HepG2 (cell line): ENCODE data around the gene MAVS. TPM values are rescaled to one million over a fixed set of nuclear protein-coding genes. Genes with fewer than 3 reads are reported as not detected.

Experiments used
- CEBPG ChIP-seq: IDR thresholded peaks from 2 replicates; pipeline ENCODE4 v1.6.1; 2016
- CHD2 ChIP-seq: IDR thresholded peaks from 2 replicates; pipeline ENCODE4 v1.6.1; 2011; ENCODE audit warnings: low read depth, low read length, improper control_type of control experiment
- GABPB1 ChIP-seq: IDR thresholded peaks from 2 replicates; pipeline ENCODE4 v1.6.1; 2016; ENCODE audit warnings: mild to moderate bottlenecking, missing genetic modification reagents, moderate library complexity, missing compliant biosample characterization
- GTF3A ChIP-seq: sonication (generic); formaldehyde crosslinking; conservative IDR thresholded peaks from 2 replicates; pipeline ENCODE4 v1.4.0; 2020; ENCODE audit warnings: mild to moderate bottlenecking, missing genetic modification reagents
- HNF4A ChIP-seq: sonication (generic); formaldehyde crosslinking; IDR thresholded peaks from 2 replicates; pipeline ENCODE4 v1.4.0; 2020; ENCODE audit warnings: missing genetic modification reagents
- HNRNPH1 ChIP-seq: fragments of 200-400 bp; formaldehyde crosslinking; optimal IDR thresholded peaks from 2 replicates; pipeline ENCODE3; 2017; ENCODE audit warnings: mild to moderate bottlenecking, low read depth, low read length
- IKZF1 ChIP-seq: fragments of 450-650 bp; IDR thresholded peaks from 2 replicates; pipeline ENCODE4 v1.7.1; 2016
- JUN ChIP-seq: sonication (generic); formaldehyde crosslinking; IDR thresholded peaks from 2 replicates; pipeline ENCODE4 v1.4.0; 2020; ENCODE audit warnings: mild to moderate bottlenecking, missing genetic modification reagents
- MTF2 ChIP-seq: sonication (generic); formaldehyde crosslinking; IDR thresholded peaks from 2 replicates; pipeline ENCODE4 v1.5.0; 2020; ENCODE audit warnings: missing genetic modification reagents, borderline replicate concordance
- PAF1 ChIP-seq: IDR thresholded peaks from 2 replicates; pipeline ENCODE4 v1.6.1; 2016; ENCODE audit warnings: missing genetic modification reagents, missing compliant biosample characterization
- POLR2A ChIP-seq, 2 experiments: IDR thresholded peaks; 2 replicates each; pipeline ENCODE4 v1.6.1; 2011; ENCODE audit warnings: low read depth in 2 of 2, low read length in 2 of 2, mild to moderate bottlenecking in 1 of 2, moderate library complexity in 1 of 2; ENCODE audit not compliant: insufficient read depth in 1 of 2
- PPARG ChIP-seq: conservative IDR thresholded peaks from 2 replicates; pipeline ENCODE4 v1.6.1; 2016; ENCODE audit warnings: missing biosample characterization, missing genetic modification reagents
- PTBP1 ChIP-seq: fragments of 200-400 bp; formaldehyde crosslinking; IDR thresholded peaks from 2 replicates; pipeline ENCODE4 v1.6.1; 2018; ENCODE audit warnings: low read length, low read depth; ENCODE audit not compliant: poor library complexity, severe bottlenecking
- RFXAP ChIP-seq: sonication (generic); formaldehyde crosslinking; IDR thresholded peaks from 2 replicates; pipeline ENCODE4 v1.4.0; 2020; ENCODE audit warnings: missing genetic modification reagents, borderline replicate concordance
- SETDB1 ChIP-seq: sonication (generic); formaldehyde crosslinking; IDR thresholded peaks from 2 replicates; pipeline ENCODE4 v1.5.1; 2020; ENCODE audit warnings: missing genetic modification reagents, mild to moderate bottlenecking, borderline replicate concordance
- TEAD2 ChIP-seq: sonication (generic); formaldehyde crosslinking; IDR thresholded peaks from 2 replicates; pipeline ENCODE4 v1.9.0; 2021; ENCODE audit warnings: missing genetic modification reagents
- ZNF460 ChIP-seq: sonication (generic); formaldehyde crosslinking; IDR thresholded peaks from 2 replicates; pipeline ENCODE4 v1.5.1; 2020; ENCODE audit warnings: missing genetic modification reagents, mild to moderate bottlenecking, borderline replicate concordance
- ZNF501 ChIP-seq: sonication (generic); formaldehyde crosslinking; IDR thresholded peaks from 2 replicates; pipeline ENCODE4 v1.5.1; 2020; ENCODE audit warnings: mild to moderate bottlenecking, moderate library complexity, missing genetic modification reagents
- ZNF607 ChIP-seq: sonication (generic); formaldehyde crosslinking; IDR thresholded peaks from 2 replicates; pipeline ENCODE4 v1.5.1; 2020; ENCODE audit warnings: missing genetic modification reagents, mild to moderate bottlenecking, borderline replicate concordance
- ZNF703 ChIP-seq: sonication (generic); formaldehyde crosslinking; IDR thresholded peaks from 2 replicates; pipeline ENCODE4 v1.5.1; 2020; ENCODE audit warnings: missing genetic modification reagents, mild to moderate bottlenecking, moderate library complexity, borderline replicate concordance
- ZNF761 ChIP-seq: sonication (generic); formaldehyde crosslinking; conservative IDR thresholded peaks from 2 replicates; pipeline ENCODE4 v1.4.0; 2020; ENCODE audit warnings: mild to moderate bottlenecking, missing genetic modification reagents
- ZNF768 ChIP-seq: sonication (generic); formaldehyde crosslinking; IDR thresholded peaks from 2 replicates; pipeline ENCODE4 v1.4.0; 2020; ENCODE audit warnings: missing genetic modification reagents
- ZNF775 ChIP-seq: sonication (generic); formaldehyde crosslinking; IDR thresholded peaks from 2 replicates; pipeline ENCODE4 v1.4.0; 2020; ENCODE audit warnings: missing genetic modification reagents, mild to moderate bottlenecking, moderate library complexity, borderline replicate concordance
- ZNF83 ChIP-seq: sonication (generic); formaldehyde crosslinking; IDR thresholded peaks from 2 replicates; pipeline ENCODE4 v1.4.0; 2020; ENCODE audit warnings: missing genetic modification reagents, mild to moderate bottlenecking, borderline replicate concordance
- polyA plus RNA-seq, 8 experiments: library from polyadenylated mRNA; depleted of rRNA in 3 of 8; stranded (reverse) in 7 of 8; unstranded in 1 of 8; fragments of >200 nt; fragmentation: Illumina TruSeq in 4 of 8; extraction: Trizol in 4 of 8; gene quantifications; 2 replicates each; pipeline versions ENCODE4 v1.2.1 to v1.2.3, GENCODE V29; 2011 to 2016; ENCODE audit warnings: low read depth in 4 of 8, missing spikeins in 1 of 8, mixed read lengths in 1 of 8; ENCODE audit not compliant: insufficient read depth in 1 of 8
- total RNA-seq, 5 experiments: library from RNA; depleted of rRNA; stranded (reverse); fragments of >200 nt; fragmentation: Illumina TruSeq; extraction: Trizol; gene quantifications; 2 replicates each; pipeline ENCODE4 v1.2.3, GENCODE V29; 2016; ENCODE audit warnings: low read depth in 1 of 5
- TF ChIP-seq, protein P1 (sequence below): IDR thresholded peaks from 2 replicates; pipeline ENCODE4 v1.6.1; 2018; ENCODE audit warnings: missing genetic modification reagents, mild to moderate bottlenecking, missing compliant biosample characterization
- TF ChIP-seq, protein P2 (sequence below): sonication (generic); formaldehyde crosslinking; IDR thresholded peaks from 2 replicates; pipeline ENCODE4 v1.8.1; 2023; ENCODE audit warnings: missing genetic modification reagents, inconsistent platforms, borderline replicate concordance
- TF ChIP-seq, protein P3 (sequence below): sonication (generic); formaldehyde crosslinking; IDR thresholded peaks from 2 replicates; pipeline ENCODE4 v1.9.0; 2021; ENCODE audit warnings: missing genetic modification reagents, borderline replicate concordance
- TF ChIP-seq, protein P4 (sequence below): sonication (generic); formaldehyde crosslinking; IDR thresholded peaks from 2 replicates; pipeline ENCODE4 v1.8.0; 2022; ENCODE audit warnings: mild to moderate bottlenecking, missing genetic modification reagents
- TF ChIP-seq, protein P5 (sequence below): sonication (generic); formaldehyde crosslinking; IDR thresholded peaks from 2 replicates; pipeline ENCODE4 v1.4.0; 2020; ENCODE audit warnings: mild to moderate bottlenecking, missing genetic modification reagents

The MAVS gene
- total and polyA plus RNA-seq, 2 of the 13 experiments (the other 11 are each of a cell fraction or from before 2014, with no cell fraction given): 27.3 to 36.6 TPM

DNA sequence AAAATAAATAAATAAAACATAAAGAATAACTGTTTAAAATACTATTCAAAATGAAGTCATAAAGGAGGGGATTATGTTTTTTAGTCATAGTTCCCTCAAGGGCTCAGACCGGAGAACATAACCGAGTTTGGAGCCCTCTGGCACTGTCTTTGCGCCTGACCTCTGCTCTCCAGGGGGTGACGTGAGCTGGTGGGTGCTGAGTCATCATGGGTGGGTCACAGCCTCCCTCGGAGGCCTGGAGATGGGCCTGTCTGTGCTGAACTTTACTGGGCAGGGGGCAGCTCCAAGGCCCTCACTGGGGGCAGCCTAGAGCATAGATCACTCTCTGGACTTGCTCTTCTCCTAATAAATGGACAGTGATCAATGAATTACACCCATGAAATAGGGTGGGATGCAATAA lies 3.1 kb upstream of the MAVS start (continued):
- no peak for TF ChIP-seq IKZF1
- TF ChIP-seq CHD2: no peak
- TF ChIP-seq ZNF83: no peak
- no peak for TF ChIP-seq ZNF460 (CRISPR knock-in tag)
- TF ChIP-seq ZNF761: no peak
- TF ChIP-seq PAF1: no peak
- TF ChIP-seq ZNF775: no peak
- no peak for TF ChIP-seq ZNF768 (CRISPR knock-in tag)
- TF ChIP-seq, protein P1, sequence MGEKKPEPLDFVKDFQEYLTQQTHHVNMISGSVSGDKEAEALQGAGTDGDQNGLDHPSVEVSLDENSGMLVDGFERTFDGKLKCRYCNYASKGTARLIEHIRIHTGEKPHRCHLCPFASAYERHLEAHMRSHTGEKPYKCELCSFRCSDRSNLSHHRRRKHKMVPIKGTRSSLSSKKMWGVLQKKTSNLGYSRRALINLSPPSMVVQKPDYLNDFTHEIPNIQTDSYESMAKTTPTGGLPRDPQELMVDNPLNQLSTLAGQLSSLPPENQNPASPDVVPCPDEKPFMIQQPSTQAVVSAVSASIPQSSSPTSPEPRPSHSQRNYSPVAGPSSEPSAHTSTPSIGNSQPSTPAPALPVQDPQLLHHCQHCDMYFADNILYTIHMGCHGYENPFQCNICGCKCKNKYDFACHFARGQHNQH (CRISPR knock-in tag): peak; percentile 34; the same call in 1 of the 2 replicates
- TF ChIP-seq GTF3A: no peak
- TF ChIP-seq ZNF501 (CRISPR knock-in tag): no peak
- TF ChIP-seq, protein P2, sequence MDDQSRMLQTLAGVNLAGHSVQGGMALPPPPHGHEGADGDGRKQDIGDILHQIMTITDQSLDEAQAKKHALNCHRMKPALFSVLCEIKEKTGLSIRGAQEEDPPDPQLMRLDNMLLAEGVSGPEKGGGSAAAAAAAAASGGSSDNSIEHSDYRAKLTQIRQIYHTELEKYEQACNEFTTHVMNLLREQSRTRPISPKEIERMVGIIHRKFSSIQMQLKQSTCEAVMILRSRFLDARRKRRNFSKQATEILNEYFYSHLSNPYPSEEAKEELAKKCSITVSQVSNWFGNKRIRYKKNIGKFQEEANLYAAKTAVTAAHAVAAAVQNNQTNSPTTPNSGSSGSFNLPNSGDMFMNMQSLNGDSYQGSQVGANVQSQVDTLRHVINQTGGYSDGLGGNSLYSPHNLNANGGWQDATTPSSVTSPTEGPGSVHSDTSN: no peak
- TF ChIP-seq JUN (CRISPR knock-in tag): no peak
- TF ChIP-seq, protein P3, sequence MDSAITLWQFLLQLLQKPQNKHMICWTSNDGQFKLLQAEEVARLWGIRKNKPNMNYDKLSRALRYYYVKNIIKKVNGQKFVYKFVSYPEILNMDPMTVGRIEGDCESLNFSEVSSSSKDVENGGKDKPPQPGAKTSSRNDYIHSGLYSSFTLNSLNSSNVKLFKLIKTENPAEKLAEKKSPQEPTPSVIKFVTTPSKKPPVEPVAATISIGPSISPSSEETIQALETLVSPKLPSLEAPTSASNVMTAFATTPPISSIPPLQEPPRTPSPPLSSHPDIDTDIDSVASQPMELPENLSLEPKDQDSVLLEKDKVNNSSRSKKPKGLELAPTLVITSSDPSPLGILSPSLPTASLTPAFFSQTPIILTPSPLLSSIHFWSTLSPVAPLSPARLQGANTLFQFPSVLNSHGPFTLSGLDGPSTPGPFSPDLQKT (CRISPR knock-in tag): no peak
- no peak; the same call in none of the 2 replicates for TF ChIP-seq GABPB1 (CRISPR knock-in tag)
- TF ChIP-seq MTF2 (CRISPR knock-in tag): no peak
- TF ChIP-seq RFXAP (CRISPR knock-in tag): no peak
- TF ChIP-seq PTBP1: no peak
- TF ChIP-seq, protein P4, sequence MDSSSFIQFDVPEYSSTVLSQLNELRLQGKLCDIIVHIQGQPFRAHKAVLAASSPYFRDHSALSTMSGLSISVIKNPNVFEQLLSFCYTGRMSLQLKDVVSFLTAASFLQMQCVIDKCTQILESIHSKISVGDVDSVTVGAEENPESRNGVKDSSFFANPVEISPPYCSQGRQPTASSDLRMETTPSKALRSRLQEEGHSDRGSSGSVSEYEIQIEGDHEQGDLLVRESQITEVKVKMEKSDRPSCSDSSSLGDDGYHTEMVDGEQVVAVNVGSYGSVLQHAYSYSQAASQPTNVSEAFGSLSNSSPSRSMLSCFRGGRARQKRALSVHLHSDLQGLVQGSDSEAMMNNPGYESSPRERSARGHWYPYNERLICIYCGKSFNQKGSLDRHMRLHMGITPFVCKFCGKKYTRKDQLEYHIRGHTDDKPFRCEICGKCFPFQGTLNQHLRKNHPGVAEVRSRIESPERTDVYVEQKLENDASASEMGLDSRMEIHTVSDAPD (CRISPR knock-in tag): no peak
- TF ChIP-seq TEAD2 (CRISPR knock-in tag): no peak
- TF ChIP-seq, protein P5, sequence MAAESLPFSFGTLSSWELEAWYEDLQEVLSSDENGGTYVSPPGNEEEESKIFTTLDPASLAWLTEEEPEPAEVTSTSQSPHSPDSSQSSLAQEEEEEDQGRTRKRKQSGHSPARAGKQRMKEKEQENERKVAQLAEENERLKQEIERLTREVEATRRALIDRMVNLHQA: no peak
- TF ChIP-seq POLR2A (IDR thresholded peaks at IDR 0.05; ENCODE audit: insufficient read depth in 1 of 2, low read depth in 2 of 2, low read length in 2 of 2): no peak
- TF ChIP-seq SETDB1 (CRISPR knock-in tag): no peak
- peak; percentile 45; the same call in 1 of the 2 replicates for TF ChIP-seq HNF4A (CRISPR knock-in tag)
- no peak for TF ChIP-seq HNRNPH1
- no peak for TF ChIP-seq ZNF703 (CRISPR knock-in tag)
- peak; percentile 47; the same call in 1 of the 2 replicates for TF ChIP-seq PPARG (CRISPR knock-in tag)
- no peak for TF ChIP-seq ZNF607 (CRISPR knock-in tag)
- no peak for TF ChIP-seq CEBPG (CRISPR knock-in tag)
